T47D (cell line): Measurements from ENCODE around the gene ACCS.
A peak's percentile ranks its signal among the peaks of the same experiment; 100 is the strongest.

ENCODE experiments used
- DNase-seq, 2 experiments: peaks; one replicate each; pipeline versions ENCODE4 v3.0.0 to v3.0.0-alpha.2; 2011 to 2012; ENCODE audit warnings: low read depth in 1 of 2, low spot score in 1 of 2
- JUND ChIP-seq: IDR thresholded peaks from 2 replicates; pipeline ENCODE4 v1.6.1; 2012; ENCODE audit warnings: low read depth
- in situ Hi-C: cut with HindIII; loops from 2 replicates; pipeline ENCODE4 v1.10.0; 2016; ENCODE audit warnings: low sequenced_read_pairs, low pct_unique_long_range_greater_than_20kb

The ACCS gene

GRCh38 chr11:44133335-44133946, 67.4 kb downstream of the ACCS start:
- TF ChIP-seq JUND = no peak
- in situ Hi-C loops = no loop called here
- peak; percentile 33 to 70 for DNase-seq
